Trophoblast cell (in vitro differentiated cells and primary cell): ENCODE data around the gene ZFC3H1.

Experiments used
- DNase-seq, 2 donors: peaks; one replicate each; pipeline ENCODE4 v3.0.0-alpha.2; 2016
- H2AFZ ChIP-seq: 2 replicates; pipeline ENCODE4 v1.6.1; 2013; ENCODE audit warnings: low read length, moderate library complexity, mild to moderate bottlenecking; ENCODE audit not compliant: insufficient read depth, poor library complexity
- H2AK5ac ChIP-seq: 2 replicates; pipeline ENCODE4 v1.6.1; 2013; ENCODE audit warnings: mild to moderate bottlenecking, low read length
- H2BK120ac ChIP-seq: 2 replicates; pipeline ENCODE4 v1.6.1; 2013; ENCODE audit warnings: low read length, mild to moderate bottlenecking, moderate library complexity; ENCODE audit not compliant: insufficient read depth, poor library complexity
- H2BK12ac ChIP-seq: 2 replicates; pipeline ENCODE4 v1.6.1; 2013; ENCODE audit warnings: mild to moderate bottlenecking, low read length, moderate library complexity
- H2BK5ac ChIP-seq: 2 replicates; pipeline ENCODE4 v1.6.1; 2013; ENCODE audit warnings: low read length, low read depth, moderate library complexity, mild to moderate bottlenecking; ENCODE audit not compliant: poor library complexity
- H3K14ac ChIP-seq: 2 replicates; pipeline ENCODE4 v1.6.1; 2013; ENCODE audit warnings: mild to moderate bottlenecking, low read length
- H3K18ac ChIP-seq: 2 replicates; pipeline ENCODE4 v1.6.1; 2013; ENCODE audit warnings: mild to moderate bottlenecking, low read length
- H3K23ac ChIP-seq: 2 replicates; pipeline ENCODE4 v1.6.1; 2013; ENCODE audit warnings: low read length
- H3K27ac ChIP-seq: 2 replicates; pipeline ENCODE4 v1.5.1; 2013; ENCODE audit warnings: low read depth, mild to moderate bottlenecking, inconsistent platforms, low read length, moderate library complexity
- H3K27me3 ChIP-seq: 2 replicates; pipeline ENCODE4 v1.6.1; 2013; ENCODE audit warnings: inconsistent platforms, mild to moderate bottlenecking, low read length, moderate library complexity; ENCODE audit not compliant: insufficient read depth
- H3K36me3 ChIP-seq, 2 experiments: 1 replicate in 1 of 2; 2 replicates in 1 of 2; pipeline ENCODE4 v1.6.1; 2013; ENCODE audit warnings: low read length in 2 of 2, mild to moderate bottlenecking in 2 of 2, moderate library complexity in 1 of 2; ENCODE audit not compliant: insufficient read depth in 2 of 2, control insufficient read depth in 1 of 2
- H3K4ac ChIP-seq: 2 replicates; pipeline ENCODE4 v1.6.1; 2013; ENCODE audit warnings: low read depth, mild to moderate bottlenecking, low read length, moderate library complexity
- H3K4me1 ChIP-seq, 2 experiments: 1 replicate in 1 of 2; 2 replicates in 1 of 2; pipeline ENCODE4 v1.6.1; 2013; ENCODE audit warnings: low read length in 2 of 2, mild to moderate bottlenecking in 2 of 2, moderate library complexity in 1 of 2; ENCODE audit not compliant: insufficient read depth in 2 of 2, control insufficient read depth in 1 of 2
- H3K4me2 ChIP-seq: 2 replicates; pipeline ENCODE4 v1.6.1; 2013; ENCODE audit warnings: inconsistent platforms, mild to moderate bottlenecking, low read length, moderate library complexity
- H3K4me3 ChIP-seq: 2 replicates; pipeline ENCODE4 v1.5.1; 2013; ENCODE audit warnings: mild to moderate bottlenecking, low read depth, low read length, inconsistent platforms
- H3K79me1 ChIP-seq: one replicate; pipeline ENCODE4 v1.6.1; 2013; ENCODE audit warnings: low read length
- H3K79me2 ChIP-seq: 2 replicates; pipeline ENCODE4 v1.6.1; 2013; ENCODE audit warnings: low read length, mild to moderate bottlenecking; ENCODE audit not compliant: control insufficient read depth, insufficient read depth, poor library complexity
- H3K9ac ChIP-seq: 2 replicates; pipeline ENCODE4 v1.6.1; 2013; ENCODE audit warnings: mild to moderate bottlenecking, low read length
- H3K9me3 ChIP-seq: 2 replicates; pipeline ENCODE4 v1.6.1; 2013; ENCODE audit warnings: low read depth, mild to moderate bottlenecking, control low read depth, inconsistent platforms, low read length; ENCODE audit not compliant: insufficient read depth
- H4K12ac ChIP-seq: 2 replicates; pipeline ENCODE4 v1.6.1; 2013; ENCODE audit warnings: low read depth, mild to moderate bottlenecking, low read length, moderate library complexity
- H4K8ac ChIP-seq: 2 replicates; pipeline ENCODE4 v1.6.1; 2013; ENCODE audit warnings: low read depth, mild to moderate bottlenecking, low read length, moderate library complexity
- H4K91ac ChIP-seq: one replicate; pipeline ENCODE4 v1.6.1; 2013; ENCODE audit warnings: low read depth, mild to moderate bottlenecking, low read length, moderate library complexity
- WGBS: extraction: QIAGEN DNeasy Blood & Tissue Kit; methylation state at CpG from one replicate; pipeline ENCODE4 v1.1.7; 2013; ENCODE audit warnings: missing lambda C conversion rate; ENCODE audit not compliant: insufficient read length, insufficient coverage; ENCODE audit errors: extremely low coverage; 5-methylcytosine and 5-hydroxymethylcytosine counted together

ZFC3H1 gene

DNA sequence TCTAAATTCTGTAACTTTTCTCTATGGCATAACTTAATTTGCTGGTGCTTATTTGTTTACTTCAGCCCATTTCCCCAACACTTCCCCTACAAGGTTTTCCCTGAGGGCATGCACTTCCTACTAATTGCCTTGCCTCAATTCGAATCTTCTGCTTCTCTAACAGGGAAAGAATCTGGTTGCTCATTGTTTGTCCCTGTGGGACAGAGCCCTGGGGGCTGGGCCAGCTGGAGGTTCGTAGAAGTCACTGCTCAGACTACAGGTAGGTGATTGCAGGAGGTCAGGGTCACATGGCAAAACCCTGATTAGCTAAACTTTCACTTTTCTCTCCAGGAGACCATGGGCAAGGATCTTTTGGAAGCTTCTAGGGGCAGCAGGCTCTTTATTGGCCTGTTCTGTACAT, 72.0 kb downstream of the ZFC3H1 start:
- Histone ChIP-seq H4K8ac (no peak overlapping the region), H3K9ac (no peak overlapping the region), H3K27ac (peak overlapping the region; percentile 37), H3K4ac (no peak overlapping the region), H2BK12ac (no peak overlapping the region), H3K79me2 (no peaks in the 10 kb centered on the region), H3K36me3 (no peaks in the 10 kb centered on the region), H4K12ac (no peak overlapping the region), H2AFZ (no peak overlapping the region), H3K18ac (no peak overlapping the region), H3K79me1 (peaks cover 10% of the 10 kb centered on the region), H3K4me3 (no peak overlapping the region), H3K27me3 (no peaks in the 10 kb centered on the region), H2BK5ac (peak overlapping the region; percentile 60), H3K9me3 (no peaks in the 10 kb centered on the region), H2BK120ac (no peak overlapping the region), H3K23ac (no peak overlapping the region), H3K4me2 (no peak overlapping the region), H4K91ac (peak overlapping the region; percentile 42), H3K4me1 (peaks cover 0 to 11% of the 10 kb centered on the region in 2 experiments), H3K14ac (no peak overlapping the region), H2AK5ac (no peak overlapping the region)
- DNase-seq, result peak; percentile 90 to 98
- no CpG with 5 or more reads among the region's 2 CpGs for WGBS

DNA sequence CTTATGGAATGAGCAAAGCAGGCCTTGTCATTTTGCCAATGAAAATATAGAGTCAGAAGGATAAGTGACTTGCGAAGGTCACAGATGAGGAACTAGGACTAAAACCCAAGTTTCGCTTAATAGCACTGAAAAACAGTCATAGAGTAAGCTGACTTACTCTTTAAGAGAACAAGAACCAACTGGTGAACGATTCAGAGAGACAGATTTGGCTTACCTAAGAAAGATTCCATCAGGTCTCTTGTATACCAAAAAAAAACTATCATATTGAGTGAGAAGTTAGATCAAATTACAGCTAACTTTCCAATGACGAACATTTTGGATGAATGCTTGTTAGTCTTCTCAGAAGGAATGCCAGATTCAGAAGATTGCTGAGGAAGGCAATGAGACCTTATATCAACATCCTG, 74.2 kb downstream of the ZFC3H1 start:
- Histone ChIP-seq H3K4ac (no peak overlapping the region), H3K27me3 (no peaks in the 10 kb centered on the region), H3K14ac (no peak overlapping the region), H2BK12ac (no peak overlapping the region), H3K9me3 (no peaks in the 10 kb centered on the region), H3K18ac (no peak overlapping the region), H2AFZ (no peak overlapping the region), H3K79me1 (peaks cover 8% of the 10 kb centered on the region), H4K12ac (no peak overlapping the region), H2BK120ac (no peak overlapping the region), H3K23ac (no peak overlapping the region), H4K8ac (no peak overlapping the region), H3K4me2 (no peak overlapping the region), H3K79me2 (no peaks in the 10 kb centered on the region), H3K27ac (no peak overlapping the region), H3K36me3 (no peaks in the 10 kb centered on the region), H3K4me3 (no peak overlapping the region), H4K91ac (no peak overlapping the region), H3K4me1 (peaks cover 0 to 12% of the 10 kb centered on the region in 2 experiments), H3K9ac (no peak overlapping the region), H2BK5ac (no peak overlapping the region), H2AK5ac (no peak overlapping the region)
- WGBS, result no CpG with 5 or more reads among the region's 4 CpGs
- DNase-seq, result peak in 1 of 2 donors; percentile 79

DNA sequence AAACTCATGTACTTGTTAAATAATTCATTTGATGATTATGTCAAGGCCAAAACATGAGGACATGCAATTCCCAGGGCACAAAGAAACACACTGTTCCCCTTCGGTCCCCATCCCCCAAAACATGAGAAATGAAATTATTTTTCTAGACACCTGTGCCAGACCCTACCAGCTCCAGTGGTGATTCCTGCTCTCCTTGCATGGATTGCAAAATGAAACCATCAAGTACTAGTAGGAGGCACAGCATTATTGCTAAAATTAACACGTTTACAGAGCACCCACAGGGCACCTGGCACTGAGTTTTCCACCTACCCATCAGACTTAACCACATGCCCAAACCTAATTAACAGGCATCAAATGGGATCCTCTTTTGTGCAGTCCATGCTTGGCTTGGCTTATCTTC, 76.6 kb downstream of the ZFC3H1 start:
- no peak overlapping the region for H3K18ac ChIP-seq

DNA sequence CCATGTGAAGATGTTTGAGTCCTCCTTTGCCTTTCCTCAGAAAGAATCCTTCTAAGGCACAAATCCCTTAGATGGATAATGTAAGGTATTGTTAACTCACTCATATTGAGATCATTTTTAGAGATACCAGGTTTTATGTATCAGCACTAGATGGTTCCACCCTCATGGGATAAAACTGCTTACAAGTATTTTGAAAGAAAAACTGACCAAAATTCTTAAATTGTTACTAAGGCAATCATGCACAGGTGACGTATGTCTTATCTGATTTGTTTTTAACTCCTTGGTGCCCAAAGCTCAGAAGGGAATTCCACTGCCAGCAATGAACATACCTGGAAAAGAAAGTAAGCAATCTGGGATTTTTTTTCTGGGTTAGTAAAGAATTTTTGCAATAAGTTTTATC, 78.4 kb downstream of the ZFC3H1 start:
- no CpG with 5 or more reads among the region's 1 CpG for WGBS

More for the DNA sequence above, 76.6 kb downstream of the ZFC3H1 start:
- H2BK120ac ChIP-seq, result peak overlapping the region; percentile 20
- no peak overlapping the region for H3K4ac ChIP-seq
- no peak overlapping the region for H3K27ac ChIP-seq
- H4K91ac ChIP-seq, result no peak overlapping the region
- H4K8ac ChIP-seq, result no peak overlapping the region
- no peak overlapping the region for H3K4me3 ChIP-seq
- no peak overlapping the region for H3K9ac ChIP-seq
- no peak overlapping the region for H2BK12ac ChIP-seq
- no peak overlapping the region for H2BK5ac ChIP-seq
- peaks cover 3 to 12% of the 10 kb centered on the region in 2 experiments for H3K4me1 ChIP-seq
- H2AFZ ChIP-seq, result no peak overlapping the region
- no peak overlapping the region for H4K12ac ChIP-seq
- H3K9me3 ChIP-seq, result no peaks in the 10 kb centered on the region
- no CpG with 5 or more reads among the region's 2 CpGs for WGBS
- no peaks in the 10 kb centered on the region for H3K79me2 ChIP-seq
- H3K27me3 ChIP-seq, result no peaks in the 10 kb centered on the region
- no peak overlapping the region for H2AK5ac ChIP-seq
- H3K23ac ChIP-seq, result no peak overlapping the region
- peaks cover 13% of the 10 kb centered on the region for H3K79me1 ChIP-seq
- H3K36me3 ChIP-seq, result no peaks in the 10 kb centered on the region
- no peak overlapping the region for H3K4me2 ChIP-seq
- no peak for DNase-seq
- no peak overlapping the region for H3K14ac ChIP-seq

More for the DNA sequence above, 78.4 kb downstream of the ZFC3H1 start:
- no peak overlapping the region for H2AFZ ChIP-seq
- H4K8ac ChIP-seq, result no peak overlapping the region
- no peak overlapping the region for H3K14ac ChIP-seq
- no peaks in the 10 kb centered on the region for H3K36me3 ChIP-seq
- H3K9me3 ChIP-seq, result no peaks in the 10 kb centered on the region
- no peak overlapping the region for H2BK12ac ChIP-seq
- DNase-seq, result peak; percentile 10 to 78
- H2BK5ac ChIP-seq, result no peak overlapping the region
- peaks cover 3 to 8% of the 10 kb centered on the region in 2 experiments for H3K4me1 ChIP-seq
- no peak overlapping the region for H3K4me2 ChIP-seq
- H3K27ac ChIP-seq, result no peak overlapping the region
- H3K27me3 ChIP-seq, result no peaks in the 10 kb centered on the region
- H3K9ac ChIP-seq, result no peak overlapping the region
- no peak overlapping the region for H3K18ac ChIP-seq
- H3K4ac ChIP-seq, result no peak overlapping the region
- H2AK5ac ChIP-seq, result no peak overlapping the region
- H3K4me3 ChIP-seq, result no peak overlapping the region
- H3K23ac ChIP-seq, result no peak overlapping the region
- H4K91ac ChIP-seq, result no peak overlapping the region
- H2BK120ac ChIP-seq, result no peak overlapping the region
- peaks cover 16% of the 10 kb centered on the region for H3K79me1 ChIP-seq
- no peak overlapping the region for H4K12ac ChIP-seq
- H3K79me2 ChIP-seq, result no peaks in the 10 kb centered on the region
